H1 (cell line): Measurements from ENCODE around the gene GNLY. TPM values are rescaled to one million over a fixed set of nuclear protein-coding genes. Genes with fewer than 3 reads are reported as not detected.
A peak's percentile ranks its signal among the peaks of the same experiment; 100 is the strongest.

ENCODE experiments used
- CTCF ChIA-PET: fragments of 300-600 bp; sonication (Branson Sonifier 250); formaldehyde crosslinking; loops from one replicate; lab custom pipeline; 2021; ENCODE audit not compliant: partially characterized antibody; lab: Charles Lee
- POLR2A ChIA-PET: fragments of 300-600 bp; sonication (Branson Sonifier 250); formaldehyde crosslinking; loops from one replicate; lab custom pipeline; 2021; ENCODE audit warnings: inconsistent platforms; ENCODE audit not compliant: partially characterized antibody; lab: Charles Lee
- DNase-seq, 2 experiments: peaks; one replicate each; pipeline versions ENCODE4 v3.0.0 to v3.0.0-alpha.2; 2010 to 2022; ENCODE audit warnings: low spot score in 2 of 2, low read depth in 1 of 2, mixed read lengths in 1 of 2
- FAIRE-seq: peaks from 2 replicates; lab custom pipeline; 2011; peaks lifted over from hg19 to GRCh38; lab: Jason Lieb, UNC
- H2AFZ ChIP-seq: 2 replicates; pipeline ENCODE4 v1.8.1; 2012; ENCODE audit warnings: low read length, inconsistent platforms
- H2AK5ac ChIP-seq: 2 replicates; pipeline ENCODE4 v1.6.1; 2013; ENCODE audit warnings: low read depth, low read length
- H2BK120ac ChIP-seq: replicated peaks from 2 replicates; pipeline ENCODE3; 2013; ENCODE audit warnings: low read depth, low read length, inconsistent platforms
- H2BK12ac ChIP-seq: 2 replicates; pipeline ENCODE4 v1.6.1; 2013; ENCODE audit warnings: low read depth, low read length
- H2BK15ac ChIP-seq: 2 replicates; pipeline ENCODE4 v1.6.1; 2013; ENCODE audit warnings: low read length
- H2BK20ac ChIP-seq: 2 replicates; pipeline ENCODE4 v1.6.1; 2013; ENCODE audit warnings: low read length
- H2BK5ac ChIP-seq: 2 replicates; pipeline ENCODE4 v1.6.1; 2013; ENCODE audit warnings: low read depth, low read length
- H3K14ac ChIP-seq: 2 replicates; pipeline ENCODE4 v1.6.1; 2013; ENCODE audit warnings: inconsistent platforms; ENCODE audit not compliant: insufficient read length
- H3K18ac ChIP-seq: 2 replicates; pipeline ENCODE4 v1.6.1; 2013; ENCODE audit warnings: low read length; ENCODE audit errors: extremely low read depth
- H3K23ac ChIP-seq: 2 replicates; pipeline ENCODE4 v1.6.1; 2013; ENCODE audit warnings: inconsistent platforms; ENCODE audit not compliant: insufficient read length
- H3K23me2 ChIP-seq: 2 replicates; pipeline ENCODE4 v1.6.1; 2013; ENCODE audit warnings: low read depth, low read length
- H3K27ac ChIP-seq: 2 replicates; pipeline ENCODE4 v1.6.1; 2011; ENCODE audit warnings: low read depth, low read length, inconsistent platforms
- H3K27me3 ChIP-seq, 4 experiments: replicated peaks in 1 of 4; 1 replicate in 1 of 4; 2 replicates in 3 of 4; pipeline versions ENCODE4 v1.6.1 to v1.8.1; 2011 to 2013; ENCODE audit warnings: low read length in 3 of 4, mild to moderate bottlenecking in 3 of 4, inconsistent platforms in 2 of 4, mixed read lengths in 2 of 4, moderate library complexity in 1 of 4; ENCODE audit not compliant: control insufficient read depth in 3 of 4, insufficient read depth in 3 of 4; ENCODE audit errors: extremely low read depth in 1 of 4
- H3K36me3 ChIP-seq, 4 experiments: 2 replicates each; pipeline versions ENCODE4 v1.6.1 to v1.8.1; 2011 to 2013; ENCODE audit warnings: mild to moderate bottlenecking in 4 of 4, low read length in 3 of 4, moderate library complexity in 2 of 4, control low read depth in 1 of 4, inconsistent platforms in 1 of 4; ENCODE audit not compliant: insufficient read depth in 4 of 4, control insufficient read depth in 2 of 4
- H3K4ac ChIP-seq: replicated peaks from 2 replicates; pipeline ENCODE3; 2013; ENCODE audit warnings: low read length, low read depth, mixed read lengths, inconsistent platforms; ENCODE audit not compliant: insufficient read length
- H3K4me1 ChIP-seq, 4 experiments: replicated peaks in 1 of 4; 1 replicate in 1 of 4; 2 replicates in 3 of 4; pipeline versions ENCODE4 v1.6.1 to v1.8.1; 2011 to 2013; ENCODE audit warnings: low read length in 3 of 4, inconsistent platforms in 2 of 4, mixed read lengths in 1 of 4; ENCODE audit not compliant: insufficient read depth in 4 of 4, control insufficient read depth in 3 of 4
- H3K4me2 ChIP-seq, 2 experiments: 2 replicates each; pipeline versions ENCODE4 v1.6.1 to v1.8.1; 2011 to 2013; ENCODE audit warnings: low read depth in 2 of 2, low read length in 2 of 2, control low read depth in 1 of 2, inconsistent platforms in 1 of 2, mild to moderate bottlenecking in 1 of 2; ENCODE audit not compliant: insufficient read depth in 1 of 2
- H3K4me3 ChIP-seq, 4 experiments: fragments of 200-600, 300-600 bp in 1 of 4; sonication (generic), shearing (Covaris generic), sonication (Bioruptor Twin) in 1 of 4; 2 replicates each; pipeline versions ENCODE4 v1.5.1 to v1.8.1; 2011 to 2016; ENCODE audit warnings: low read length in 4 of 4, low read depth in 3 of 4, control low read depth in 2 of 4, inconsistent platforms in 2 of 4, mild to moderate bottlenecking in 2 of 4, mixed read lengths in 1 of 4, moderate library complexity in 1 of 4; ENCODE audit not compliant: insufficient read depth in 2 of 4; ENCODE audit errors: extremely low read depth in 1 of 4
- H3K56ac ChIP-seq: replicated peaks from 2 replicates; pipeline ENCODE3; 2013; ENCODE audit warnings: low read depth, mild to moderate bottlenecking, mixed read lengths, low read length, inconsistent platforms; ENCODE audit not compliant: insufficient read length
- H3K79me1 ChIP-seq: 2 replicates; pipeline ENCODE4 v1.6.1; 2013; ENCODE audit warnings: low read depth, low read length, control low read depth
- H3K79me2 ChIP-seq, 2 experiments: 2 replicates each; pipeline versions ENCODE4 v1.6.1 to v1.8.1; 2012 to 2013; ENCODE audit warnings: low read length in 2 of 2, mild to moderate bottlenecking in 2 of 2, inconsistent platforms in 1 of 2; ENCODE audit not compliant: insufficient read depth in 2 of 2, control insufficient read depth in 1 of 2
- H3K9ac ChIP-seq, 4 experiments: replicated peaks in 1 of 4; 1 replicate in 1 of 4; 2 replicates in 3 of 4; pipeline versions ENCODE4 v1.6.1 to v1.8.1; 2011 to 2013; ENCODE audit warnings: low read depth in 3 of 4, low read length in 3 of 4, control low read depth in 2 of 4, mild to moderate bottlenecking in 2 of 4, moderate library complexity in 2 of 4, inconsistent platforms in 1 of 4; ENCODE audit errors: extremely low read depth in 1 of 4
- H3K9me3 ChIP-seq, 2 experiments: 2 replicates each; pipeline versions ENCODE4 v1.6.1 to v1.8.1; 2012 to 2013; ENCODE audit warnings: mild to moderate bottlenecking in 2 of 2, moderate library complexity in 2 of 2, control low read depth in 1 of 2, inconsistent platforms in 1 of 2, low read depth in 1 of 2, low read length in 1 of 2, mixed read lengths in 1 of 2; ENCODE audit not compliant: insufficient read depth in 2 of 2
- H4K20me1 ChIP-seq, 2 experiments: replicated peaks in 1 of 2; 2 replicates each; pipeline versions ENCODE3 to v1.8.1; 2011 to 2013; ENCODE audit warnings: inconsistent platforms in 2 of 2, low read length in 2 of 2, mild to moderate bottlenecking in 1 of 2; ENCODE audit not compliant: insufficient read depth in 2 of 2, control insufficient read depth in 1 of 2
- H4K5ac ChIP-seq: 2 replicates; pipeline ENCODE4 v1.6.1; 2013; ENCODE audit warnings: low read length, low read depth, mixed read lengths, inconsistent platforms; ENCODE audit not compliant: insufficient read length
- H4K8ac ChIP-seq: 2 replicates; pipeline ENCODE4 v1.8.0; 2013; ENCODE audit warnings: mild to moderate bottlenecking, moderate library complexity, low read length, inconsistent platforms; ENCODE audit not compliant: insufficient read depth; ENCODE audit errors: extremely low read depth
- H4K91ac ChIP-seq: replicated peaks from 2 replicates; pipeline ENCODE3; 2013; ENCODE audit warnings: low read length, mixed read lengths, inconsistent platforms; ENCODE audit not compliant: insufficient read length
- ATF2 ChIP-seq: IDR thresholded peaks from 2 replicates; pipeline ENCODE4 v1.6.1; 2012; ENCODE audit warnings: low read length, inconsistent platforms
- CBX5 ChIP-seq: fragments of 300-800, 300-1000 bp; sonication (generic); IDR thresholded peaks from 2 replicates; pipeline ENCODE4 v1.7.1; 2016; ENCODE audit warnings: antibody characterized with exemption, low read length, low read depth
- CHD2 ChIP-seq: IDR thresholded peaks from 2 replicates; pipeline ENCODE4 v1.6.1; 2012; ENCODE audit warnings: low read length, improper control_type of control experiment
- EP300 ChIP-seq, 2 experiments: IDR thresholded peaks; 1 replicate in 1 of 2; 2 replicates in 1 of 2; pipeline ENCODE4 v1.6.1; 2011 to 2012; ENCODE audit warnings: low read depth in 2 of 2, low read length in 2 of 2, mild to moderate bottlenecking in 2 of 2, borderline replicate concordance in 1 of 2, inconsistent platforms in 1 of 2, moderate library complexity in 1 of 2
- GTF2F1 ChIP-seq: IDR thresholded peaks from 2 replicates; pipeline ENCODE4 v1.6.1; 2012; ENCODE audit warnings: low read depth, low read length, improper control_type of control experiment, borderline replicate concordance
- JUND ChIP-seq: IDR thresholded peaks from 2 replicates; pipeline ENCODE4 v1.6.1; 2011; ENCODE audit warnings: mild to moderate bottlenecking, improper control_type of control experiment, low read length
- MAFK ChIP-seq: IDR thresholded peaks from 2 replicates; pipeline ENCODE4 v1.6.1; 2012; ENCODE audit warnings: low read depth, mild to moderate bottlenecking, improper control_type of control experiment, low read length
- POLR2AphosphoS5 ChIP-seq: IDR thresholded peaks from 2 replicates; pipeline ENCODE4 v1.6.1; 2011; ENCODE audit warnings: low read depth, low read length
- RNF2 ChIP-seq: fragments of 200-900, 300-1000 bp; sonication (generic); IDR thresholded peaks from 2 replicates; pipeline ENCODE4 v1.7.1; 2016; ENCODE audit warnings: borderline replicate concordance, low read depth, mild to moderate bottlenecking, antibody characterized with exemption, low read length; ENCODE audit not compliant: poor library complexity, severe bottlenecking; ENCODE audit errors: missing control alignments
- SIX5 ChIP-seq: IDR thresholded peaks from 2 replicates; pipeline ENCODE4 v1.6.1; 2011; ENCODE audit warnings: mild to moderate bottlenecking, low read depth, low read length
- WGBS, 2 experiments: shearing (Covaris generic) in 1 of 2; methylation state at CpG; one replicate each; pipeline versions ENCODE4 v1.1.6 to v1.1.7; 2013 to 2015; ENCODE audit warnings: low lambda C conversion rate in 2 of 2, mixed read lengths in 2 of 2, inconsistent platforms in 1 of 2, low coverage in 1 of 2, missing lambda C conversion rate in 1 of 2; ENCODE audit not compliant: insufficient replicate concordance in 2 of 2, insufficient coverage in 1 of 2, insufficient read length in 1 of 2; ENCODE audit errors: extremely low coverage in 1 of 2, missing lambda C conversion rate in 1 of 2; 5-methylcytosine and 5-hydroxymethylcytosine counted together
- polyA plus RNA-seq, 7 experiments: library from polyadenylated mRNA; depleted of rRNA in 3 of 7; stranded (reverse) in 5 of 7; unstranded in 2 of 7; fragments of >200 nt in 5 of 7; fragments of 200-250 nt in 2 of 7; gene quantifications; 1 replicate in 5 of 7; 2 replicates in 1 of 7; 4 replicates in 1 of 7; pipeline versions ENCODE4 v1.2.1 to v1.2.3, GENCODE V29; 2011 to 2013; ENCODE audit warnings: missing spikeins in 2 of 7, mixed read lengths in 2 of 7
- total RNA-seq: library from RNA; stranded (reverse); fragmentation: NEBNext Ultra II Directional; extraction: Animal tissue kit (Norgen Biotek cat#: 25700); gene quantifications from 2 replicates; pipeline ENCODE4 v1.2.1, GENCODE V29; 2021

GNLY gene
- total and polyA plus RNA-seq, 2 of the 8 experiments (the other 6 are each of a cell fraction or from before 2014, with no cell fraction given): 0.03 TPM; not detected in 1

- no peak for FAIRE-seq
- TF ChIP-seq EP300 (IDR thresholded peaks at IDR 0.05; ENCODE audit: borderline replicate concordance in 1 of 2, low read depth in 2 of 2, low read length in 2 of 2) (no peak), ATF2 (no peak), RNF2 (no peak), CBX5 (no peak), GTF2F1 (no peak), CHD2 (no peak), MAFK (no peak), JUND (no peak), SIX5 (no peak), POLR2AphosphoS5 (no peak)
These were observed 4.2 kb downstream of the GNLY start for GRCh38 chr2:85698184-85698879.

More at GRCh38 chr2:85698184-85698879, 4.2 kb downstream of the GNLY start:
- Histone ChIP-seq H3K79me1 (no peaks in the 10 kb centered on the region), H3K4me1 (peaks cover 0 to 9% (median 4%) of the 10 kb centered on the region in 4 experiments; a peak in 4 of 7 replicates), H4K5ac (no peak overlapping the region), H3K56ac (no peak overlapping the region), H3K36me3 (no peaks in the 10 kb centered on the region), H2BK12ac (peak overlapping the region; percentile 30; the same call in 1 of the 2 replicates), H2BK15ac (no peak overlapping the region), H3K27me3 (no peaks in the 10 kb centered on the region), H2AFZ (0 out of 2 replicates have a peak overlapping the region, but pooled peaks have one; percentile 37), H3K4me2 (no peak overlapping the region), H3K9ac (no peak overlapping the region), H2BK120ac (no peak overlapping the region), H4K20me1 (no peaks in the 10 kb centered on the region), H2AK5ac (no peak overlapping the region), H3K9me3 (no peaks in the 10 kb centered on the region), H2BK5ac (no peak overlapping the region), H2BK20ac (no peak overlapping the region), H3K14ac (no peak overlapping the region), H3K4me3 (no peak overlapping the region), H3K23me2 (no peaks in the 10 kb centered on the region), H3K4ac (no peak overlapping the region), H3K27ac (no peak overlapping the region), H3K23ac (no peak overlapping the region), H3K79me2 (no peaks in the 10 kb centered on the region), H3K18ac (no peak overlapping the region; the same call in 1 of the 2 replicates), H4K8ac (no peak overlapping the region), H4K91ac (no peak overlapping the region)
- WGBS, 2 experiments: 80% methylated on average over 11 of the region's 11 CpGs; no CpG with 5 or more reads in 1 of the 2 experiments
- DNase-seq: no peak
- ChIA-PET POLR2A (interaction anchor here (0.6 to 1.4 kb wide), 3 partner anchors 19 to 67 kb away, joined by 3 to 5 read pairs (median 4); no protein-coding TSS in a partner anchor), CTCF (interaction anchor here (0.6 to 6.8 kb wide), 10 partner anchors 7 to 145 kb away, joined by 3 to 49 read pairs (median 4); no protein-coding TSS in a partner anchor)
